ENCODE results near the gene NPR3. TPM values are rescaled to one million over a fixed set of nuclear protein-coding genes. Genes with fewer than 3 reads are reported as not detected.

Gene NPR3
- total RNA-seq, 1 experiment from 2014 or later = not detected

DNA sequence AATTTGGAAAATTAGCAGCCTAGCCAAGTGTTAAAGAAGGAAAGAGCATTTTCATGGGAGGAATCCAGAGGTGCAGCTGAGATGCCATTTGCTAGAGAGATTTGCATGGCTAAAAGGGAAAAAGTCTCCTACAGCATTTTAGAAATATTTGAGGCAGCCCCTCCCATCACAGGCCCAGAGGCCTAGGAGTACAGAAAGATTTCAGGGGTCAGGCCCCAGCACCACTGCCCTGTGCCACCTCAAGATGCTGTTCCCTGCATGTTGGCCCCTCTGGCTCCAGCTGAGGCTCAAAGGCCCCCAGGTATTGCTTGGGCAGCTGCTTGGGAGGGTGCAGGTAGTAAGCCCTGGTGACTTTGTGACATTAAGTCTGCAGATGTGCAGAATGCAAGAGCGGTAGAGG lies 26.9 kb upstream of the NPR3 start:
- Histone ChIP-seq H4K91ac (ENCODE audit: insufficient read length, low read depth, low read length) (no peak overlapping the region), H3K9me3 (ENCODE audit: control insufficient read depth, low read depth, low read length) (peaks cover 5% of the 10 kb centered on the region), H2BK15ac (ENCODE audit: low read depth, low read length) (no peak overlapping the region), H3K4me1 (ENCODE audit: insufficient read depth, low read length) (peaks cover 3% of the 10 kb centered on the region; the same call in 1 of the 2 replicates), H3K14ac (ENCODE audit: insufficient read depth, low read length) (no peak overlapping the region), H3K27me3 (ENCODE audit: insufficient read depth, low read length) (no peaks in the 10 kb centered on the region), H3K18ac (ENCODE audit: insufficient read length, low read depth, low read length) (no peak overlapping the region), H4K8ac (replicated peaks; ENCODE audit: insufficient read length, low read depth, low read length) (no peak overlapping the region), H3K56ac (ENCODE audit: insufficient read length, low read depth, low read length) (no peak overlapping the region), H3K9ac (ENCODE audit: extremely low read depth, insufficient read length, low read length) (no peak overlapping the region), H3K4me2 (ENCODE audit: insufficient read depth, insufficient read length, low read length) (no peak overlapping the region), H2BK12ac (ENCODE audit: insufficient read length, low read depth, low read length) (no peak overlapping the region), H2BK120ac (ENCODE audit: low read depth, low read length, poor library complexity, severe bottlenecking) (no peak overlapping the region), H3K79me1 (ENCODE audit: insufficient read depth, low read depth, low read length, poor library complexity, severe bottlenecking) (no peaks in the 10 kb centered on the region), H2BK20ac (ENCODE audit: low read depth, low read length, poor library complexity, severe bottlenecking) (no peak overlapping the region), H3K23ac (ENCODE audit: insufficient read length, low read depth, low read length) (no peak overlapping the region), H4K5ac (ENCODE audit: insufficient read length, low read depth, low read length) (no peak overlapping the region), H2AFZ (ENCODE audit: low read length) (no peak overlapping the region), H3K79me2 (ENCODE audit: insufficient read depth, low read length) (no peaks in the 10 kb centered on the region), H3K4ac (ENCODE audit: low read depth, low read length) (no peak overlapping the region), H3T11ph (ENCODE audit: low read length) (no peak overlapping the region), H3K23me2 (ENCODE audit: insufficient read length, low read depth, low read length, poor library complexity, severe bottlenecking) (no peaks in the 10 kb centered on the region), H2BK5ac (ENCODE audit: insufficient read length, low read length) (no peak overlapping the region), H3K27ac (ENCODE audit: insufficient read length, low read depth, low read length) (no peak overlapping the region), H4K20me1 (ENCODE audit: control insufficient read depth, insufficient read depth, insufficient read length) (no peaks in the 10 kb centered on the region), H2AK5ac (ENCODE audit: insufficient read length, low read length) (no peak overlapping the region)
- Mint-ChIP-seq H3K27me3 (ENCODE audit: low read depth) (peaks cover 2% of the 10 kb centered on the region), H3K4me1 (peaks cover 6 to 13% of the 10 kb centered on the region in 2 experiments), H3K36me3 (ENCODE audit: insufficient read depth in 1 of 3, low read depth in 3 of 3) (peaks cover 15 to 26% (median 24%) of the 10 kb centered on the region in 3 experiments), H3K27ac (no peak overlapping the region), H3K4me3 (no peak overlapping the region), H3K9me3 (peaks cover 30 to 38% of the 10 kb centered on the region in 2 experiments)
- TF ChIP-seq CTCF (conservative IDR thresholded peaks at IDR 0.05) = no peak
- WGBS (ENCODE audit: extremely low coverage, insufficient read length, low lambda C conversion rate) = no CpG with 5 or more reads among the region's 1 CpG
- DNase-seq = no peak

Measured in H9 (cell line).